NCI-H2227 (cell line): ENCODE data around the gene ARHGEF17.
A peak's percentile ranks its signal among the peaks of the same experiment; 100 is the strongest.

Source experiments
- DNase-seq: peaks from one replicate; lab custom pipeline; 2025; ENCODE audit not compliant: unreplicated experiment; lab: John Stamatoyannopoulos, UW

The ARHGEF17 gene

GRCh38 chr11:73292525-73292894 is 15.6 kb upstream of the ARHGEF17 start:
- no peak for DNase-seq

DNA sequence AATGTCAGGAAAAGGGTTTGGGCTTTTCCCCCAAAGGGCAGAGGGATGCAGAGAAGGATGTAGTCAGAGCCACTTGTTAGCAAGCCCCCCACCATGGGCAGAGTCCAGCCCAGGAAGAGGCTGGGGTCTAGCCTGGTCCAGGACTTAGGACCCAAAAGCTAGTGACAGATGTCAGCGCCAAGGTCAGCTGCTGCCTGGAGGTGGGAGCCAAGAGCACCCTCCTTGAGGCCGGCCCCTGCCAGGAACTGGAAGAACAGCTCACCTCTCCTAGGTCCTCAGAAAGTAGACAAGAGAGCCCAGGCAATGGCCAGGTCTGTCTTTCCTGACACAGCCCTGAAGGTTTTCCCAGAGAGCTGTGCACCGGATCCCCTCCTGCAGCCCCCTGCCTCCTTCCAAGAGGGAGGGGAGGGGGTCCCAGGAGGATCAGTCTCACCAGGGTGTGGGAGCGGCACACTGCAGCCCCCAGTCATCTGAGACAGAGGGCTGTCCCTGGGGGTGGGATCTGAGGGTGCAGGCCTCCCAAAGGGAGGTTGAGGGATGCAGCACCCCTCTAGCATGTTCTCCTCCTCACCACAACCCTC is 14.6 kb upstream of the ARHGEF17 start:
- DNase-seq, result no peak

- DNase-seq, result no peak
Measured at GRCh38 chr11:73294604-73295003, 13.5 kb upstream of the ARHGEF17 start.

GRCh38 chr11:73295241-73295995 is 12.7 kb upstream of the ARHGEF17 start:
- DNase-seq, result peak; percentile 79

GRCh38 chr11:73295996-73296318 is 12.1 kb upstream of the ARHGEF17 start:
- no peak for DNase-seq

DNA sequence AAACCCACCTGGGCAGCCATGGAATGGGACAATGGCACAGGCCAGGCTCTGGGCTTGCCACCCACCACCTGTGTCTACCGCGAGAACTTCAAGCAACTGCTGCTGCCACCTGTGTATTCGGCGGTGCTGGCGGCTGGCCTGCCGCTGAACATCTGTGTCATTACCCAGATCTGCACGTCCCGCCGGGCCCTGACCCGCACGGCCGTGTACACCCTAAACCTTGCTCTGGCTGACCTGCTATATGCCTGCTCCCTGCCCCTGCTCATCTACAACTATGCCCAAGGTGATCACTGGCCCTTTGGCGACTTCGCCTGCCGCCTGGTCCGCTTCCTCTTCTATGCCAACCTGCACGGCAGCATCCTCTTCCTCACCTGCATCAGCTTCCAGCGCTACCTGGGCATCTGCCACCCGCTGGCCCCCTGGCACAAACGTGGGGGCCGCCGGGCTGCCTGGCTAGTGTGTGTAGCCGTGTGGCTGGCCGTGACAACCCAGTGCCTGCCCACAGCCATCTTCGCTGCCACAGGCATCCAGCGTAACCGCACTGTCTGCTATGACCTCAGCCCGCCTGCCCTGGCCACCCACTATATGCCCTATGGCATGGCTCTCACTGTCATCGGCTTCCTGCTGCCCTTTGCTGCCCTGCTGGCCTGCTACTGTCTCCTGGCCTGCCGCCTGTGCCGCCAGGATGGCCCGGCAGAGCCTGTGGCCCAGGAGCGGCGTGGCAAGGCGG is 11.4 kb upstream of the ARHGEF17 start:
- DNase-seq, result no peak

GRCh38 chr11:73297231-73297590 is 10.9 kb upstream of the ARHGEF17 start:
- no peak for DNase-seq

DNA sequence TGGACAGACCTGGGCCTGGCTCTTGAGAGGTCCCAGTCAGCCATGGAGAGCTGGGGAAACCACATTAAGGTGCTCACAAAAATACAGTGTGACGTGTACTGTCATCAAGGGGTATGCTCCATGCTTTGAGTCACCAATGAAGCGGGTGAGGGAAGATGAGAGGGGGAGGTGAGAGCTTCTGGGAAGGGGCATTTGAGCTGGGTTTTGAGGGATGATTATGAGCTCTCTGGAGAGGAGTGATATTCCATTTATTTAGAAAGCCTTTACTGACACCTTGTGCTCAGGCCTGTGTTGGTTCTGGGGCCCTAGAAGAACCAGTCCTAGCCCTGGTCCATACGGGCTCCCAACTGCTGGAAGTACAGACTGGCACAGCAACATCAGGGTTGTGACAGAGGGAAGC is 10.4 kb upstream of the ARHGEF17 start:
- no peak for DNase-seq

DNA sequence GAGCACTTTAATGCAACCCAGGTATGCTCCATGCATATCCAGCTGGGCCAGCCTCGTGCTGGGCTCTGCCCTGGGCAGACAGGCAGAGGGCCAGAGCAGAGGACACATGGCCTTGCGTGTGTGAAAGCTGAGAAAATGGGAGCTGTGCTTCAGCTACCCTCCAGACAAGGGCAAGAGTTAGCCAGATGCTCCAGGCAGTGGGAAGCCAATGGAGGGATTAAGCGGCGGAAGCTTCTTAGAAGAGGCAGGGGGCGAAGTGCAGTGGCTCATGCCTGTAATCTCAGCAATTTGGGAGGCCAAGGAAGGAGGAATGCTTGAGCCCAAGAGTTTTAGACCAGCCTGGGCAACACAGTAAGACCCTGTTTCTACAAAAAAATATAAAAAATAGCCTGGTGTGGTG is 9.8 kb upstream of the ARHGEF17 start:
- no peak for DNase-seq

GRCh38 chr11:73299751-73300150 is 8.3 kb upstream of the ARHGEF17 start:
- no peak for DNase-seq

DNA sequence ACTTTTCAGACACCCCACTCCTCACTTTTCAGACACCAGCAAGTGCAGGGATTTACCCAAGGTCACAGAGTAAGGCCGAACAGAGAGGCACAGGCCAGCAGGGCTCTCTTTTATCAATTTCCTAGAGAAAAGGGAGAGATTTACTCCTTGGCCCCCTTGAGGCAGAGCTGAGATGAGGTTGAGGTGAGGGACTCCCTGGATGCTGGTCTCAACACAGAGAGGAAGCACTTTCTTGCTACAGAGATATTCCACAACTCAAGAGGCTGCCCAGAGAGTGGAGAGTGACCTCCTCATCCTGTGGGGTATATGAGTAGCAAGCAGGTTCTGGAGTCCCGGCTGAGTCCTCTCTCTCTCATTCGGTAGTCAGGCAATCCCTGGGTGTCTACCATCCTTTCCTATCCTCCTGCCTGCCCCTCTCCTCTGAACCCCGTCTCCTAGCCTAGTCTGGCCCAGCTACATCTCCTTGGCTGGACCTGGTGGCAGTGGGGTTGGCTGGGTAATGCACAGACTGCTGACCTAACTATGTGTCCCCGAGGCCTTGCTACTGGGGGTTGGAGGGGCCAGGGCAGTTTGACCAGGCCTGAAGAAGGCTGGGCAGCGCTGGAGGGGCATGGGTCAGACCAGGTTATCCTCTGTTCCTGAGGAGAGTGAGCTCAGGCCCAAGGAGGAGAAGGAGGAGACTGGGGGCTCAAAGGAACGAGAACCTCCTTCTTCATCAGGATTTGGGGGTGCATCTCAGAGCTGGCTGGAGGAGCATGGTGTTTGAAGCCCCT is 1.8 kb upstream of the ARHGEF17 start:
- DNase-seq, result no peak

GRCh38 chr11:73306977-73307322 is 1.1 kb upstream of the ARHGEF17 start:
- no peak for DNase-seq

- DNase-seq, result peak; percentile 99
Measured at GRCh38 chr11:73307323-73308002, 613 bp upstream of the ARHGEF17 start.

GRCh38 chr11:73308961-73309919 is 1.2 kb downstream of the ARHGEF17 start:
- DNase-seq, result peak; percentile 44

- no peak for DNase-seq
Measured at GRCh38 chr11:73310076-73310475, 2.0 kb downstream of the ARHGEF17 start.

GRCh38 chr11:73310661-73311393 is 2.8 kb downstream of the ARHGEF17 start:
- no peak for DNase-seq

GRCh38 chr11:73311394-73311869 is 3.4 kb downstream of the ARHGEF17 start:
- DNase-seq, result no peak

DNA sequence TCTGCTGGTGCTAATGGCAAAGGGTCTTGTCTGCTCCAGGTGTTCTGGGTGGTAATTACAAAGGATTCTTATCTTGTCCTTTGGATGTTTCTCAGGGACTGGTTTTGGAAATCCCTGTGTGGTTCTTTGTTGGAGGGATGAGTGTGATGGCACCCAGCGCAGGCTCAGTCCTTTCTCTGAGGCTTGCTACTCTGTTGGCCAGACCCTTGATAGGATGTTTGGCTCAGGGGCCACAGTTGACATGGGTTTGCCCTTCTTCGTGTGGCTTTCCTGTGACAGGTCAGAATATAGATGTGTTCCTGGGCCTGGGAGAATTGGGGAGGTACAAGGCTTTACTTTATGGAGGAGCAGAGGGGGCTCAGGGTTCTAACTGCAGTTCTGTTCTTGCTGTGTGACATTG is 4.0 kb downstream of the ARHGEF17 start:
- no peak for DNase-seq

DNA sequence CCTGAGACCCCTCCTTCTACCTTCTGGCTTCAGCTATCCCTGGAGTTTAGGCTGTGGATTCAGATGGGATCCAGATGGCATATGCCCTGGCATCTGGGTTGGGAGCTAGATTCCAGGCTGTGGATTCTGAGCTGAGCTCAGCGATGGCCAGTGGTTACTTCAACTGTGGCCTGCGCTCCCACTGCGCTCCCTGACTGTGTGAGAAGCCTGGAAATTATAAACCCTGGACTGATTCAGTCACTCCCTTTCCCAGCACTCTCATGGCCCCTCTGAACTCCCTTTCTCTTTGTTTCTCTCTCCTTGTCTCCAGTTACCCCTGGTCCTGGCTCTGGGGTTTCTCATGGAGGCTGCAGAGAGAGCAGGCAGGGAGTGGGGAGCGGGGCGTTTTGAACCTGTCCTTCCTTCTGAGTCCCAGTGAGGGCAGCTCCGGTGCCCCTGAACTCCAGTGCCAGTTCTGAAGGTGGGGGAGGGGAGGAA is 4.8 kb downstream of the ARHGEF17 start:
- DNase-seq, result no peak
